Endometrial microvascular endothelial cells (primary cell): Measurements from ENCODE around the gene LENG9. TPM values are rescaled to one million over a fixed set of nuclear protein-coding genes. Genes with fewer than 3 reads are reported as not detected.
"Not testable (repeated sequence)": the region's sequence is repeated elsewhere in the genome, so short reads cannot be mapped to it uniquely, and the experiment has no call there.

Experiments
- in situ Hi-C: cut with HindIII; loops from 2 replicates; pipeline ENCODE4 v1.10.0; 2017; ENCODE audit warnings: low sequenced_read_pairs, low pct_unique_long_range_greater_than_20kb; ENCODE audit errors: inconsistent ontology term
- total RNA-seq: library from RNA; depleted of rRNA; stranded (reverse); fragments of >200 nt; gene quantifications from one replicate; pipeline ENCODE4 v1.2.3, GENCODE V29; 2015; ENCODE audit errors: inconsistent ontology term

Gene LENG9
- total RNA-seq, 1 donor from 2014 or later = 4.4 TPM

GRCh38 chr19:54481326-54481930, 17.9 kb upstream of the LENG9 start:
- in situ Hi-C loops = no loop called here

- in situ Hi-C loops = no loop called here
These were observed 16.5 kb upstream of the LENG9 start for GRCh38 chr19:54480051-54480450.

GRCh38 chr19:54478677-54479266, 15.2 kb upstream of the LENG9 start:
- in situ Hi-C loops = no loop called here

- in situ Hi-C loops = no loop called here
These were observed 14.1 kb upstream of the LENG9 start for GRCh38 chr19:54477650-54478049.

DNA sequence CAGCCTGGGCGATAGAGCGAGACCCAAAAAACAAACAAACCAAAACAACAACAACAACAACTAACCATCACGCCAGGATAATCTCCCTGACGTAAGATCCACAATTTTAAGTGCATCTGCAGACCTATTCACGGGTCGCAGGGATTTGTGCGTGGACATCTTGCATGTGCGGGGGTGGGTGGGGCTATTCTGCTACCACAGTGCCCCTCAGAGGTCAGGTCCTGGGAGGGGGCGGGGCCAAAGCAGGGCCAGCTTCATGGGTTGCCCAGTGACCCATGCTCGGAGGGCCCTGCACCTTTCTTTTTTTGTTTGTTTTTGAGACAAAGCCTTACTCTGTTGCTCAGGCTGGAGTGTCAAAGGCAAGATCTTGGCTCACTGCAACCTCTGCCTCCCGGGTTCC, 12.1 kb upstream of the LENG9 start:
- in situ Hi-C loops = no loop called here

DNA sequence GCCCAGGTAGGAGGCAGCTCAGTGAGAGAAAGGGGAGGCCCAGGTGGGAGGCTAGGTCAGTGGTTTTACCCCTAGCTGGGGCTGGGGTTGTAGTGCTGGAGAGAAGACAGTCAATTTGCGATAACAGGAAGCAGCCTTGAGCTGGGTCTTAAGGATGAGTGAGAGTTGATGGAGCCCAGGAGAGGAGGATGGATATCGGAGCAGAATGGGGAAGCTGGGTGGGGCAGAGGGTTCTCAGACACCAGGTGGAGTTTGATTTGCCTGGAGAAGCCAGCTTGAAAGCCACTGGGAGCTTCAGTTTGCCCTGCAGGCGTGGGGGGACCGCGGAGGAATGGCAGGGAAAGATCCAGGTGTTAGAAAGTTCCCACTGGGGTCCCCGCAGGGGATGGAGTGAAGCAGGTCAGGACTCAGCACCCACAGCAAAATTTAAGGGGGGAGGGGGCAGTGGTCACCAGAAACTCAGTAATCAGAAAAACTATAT, 10.4 kb upstream of the LENG9 start:
- in situ Hi-C loops = no loop called here

DNA sequence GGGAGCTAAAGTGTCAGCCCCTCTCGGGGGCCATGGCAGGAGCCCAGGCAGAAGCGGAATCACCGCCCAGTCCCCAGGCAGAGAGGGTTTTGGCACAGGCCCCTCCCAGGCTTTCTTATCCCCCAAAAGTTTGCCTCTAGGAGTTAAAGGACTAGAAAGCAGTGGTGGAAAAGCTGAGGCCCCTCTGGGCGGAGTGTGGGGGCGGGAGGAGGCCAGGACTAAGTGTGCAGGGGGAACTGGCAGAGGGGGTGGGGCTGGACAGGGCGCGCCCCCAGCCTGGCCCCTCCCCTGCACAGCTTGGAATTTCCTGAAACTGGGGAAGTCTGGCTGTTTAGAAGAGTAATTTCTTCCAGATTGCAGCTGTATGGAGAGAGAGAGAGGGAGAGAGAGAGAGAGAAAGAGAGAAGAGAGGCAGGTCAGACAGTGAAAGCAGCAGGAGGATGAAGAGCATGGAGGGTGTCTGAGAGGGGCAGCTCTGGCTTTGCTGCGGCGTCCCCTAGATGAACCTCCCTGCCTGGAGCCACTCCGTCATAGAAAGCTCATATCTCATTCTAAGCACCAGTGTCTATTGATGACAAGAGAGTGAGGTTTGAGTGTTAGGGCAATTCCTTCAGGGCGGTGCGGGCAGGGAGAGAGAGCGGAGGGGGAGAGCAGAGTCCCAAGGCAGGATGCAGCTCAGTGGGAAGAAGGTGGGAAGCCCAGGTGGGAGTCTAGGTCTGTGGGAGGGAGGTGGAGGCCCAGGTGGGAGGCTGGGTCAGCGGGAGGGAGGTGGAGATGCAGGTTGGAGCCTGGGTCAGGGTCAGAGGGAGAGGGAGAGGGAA, 9.7 kb upstream of the LENG9 start, which contains the start of gene CDC42EP5:
Gene CDC42EP5, minus strand, starts transcription at position 226 of the 821 bp plus-strand sequence. CDS start 7,749 bp downstream, outside the sequence.
- in situ Hi-C loops = no loop called here

DNA sequence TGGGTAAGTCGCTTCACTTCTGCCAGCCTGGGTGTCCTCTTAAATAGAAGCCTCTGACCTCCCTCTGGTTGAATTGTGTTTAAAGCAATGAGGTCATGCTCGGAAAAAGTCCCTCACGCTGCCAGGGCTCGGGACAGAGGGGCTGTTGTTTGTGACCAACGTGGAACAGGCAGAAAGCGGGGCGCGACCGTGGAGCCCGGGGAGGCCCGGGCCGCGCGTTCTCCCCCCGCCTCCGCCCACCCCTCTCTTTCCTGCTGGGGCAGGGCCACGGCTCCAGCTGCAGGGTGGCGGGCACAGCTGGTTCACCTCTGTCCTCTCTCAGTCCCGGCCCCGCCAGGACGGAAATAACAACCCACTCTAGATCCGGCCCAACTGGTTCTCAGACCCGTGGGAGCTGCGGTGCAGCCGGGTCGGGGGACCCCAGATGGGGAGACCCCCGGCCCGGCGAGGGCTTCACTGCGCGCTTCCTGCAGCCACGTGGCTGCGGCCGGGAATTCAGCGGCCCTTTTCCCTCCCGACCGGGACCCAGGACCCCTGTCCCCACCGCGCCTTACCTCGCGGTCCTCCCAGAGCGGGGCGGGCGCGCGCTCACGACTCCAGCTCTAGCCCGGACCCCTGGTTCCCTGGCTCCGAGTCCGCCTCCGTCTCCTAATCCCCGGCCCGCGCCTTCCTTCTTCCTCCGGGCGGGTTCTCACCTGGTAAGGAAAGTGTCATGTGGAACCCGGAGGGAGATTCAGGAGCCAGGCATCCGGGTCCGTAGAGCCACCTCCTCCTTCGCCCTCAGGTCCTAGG, 7.6 kb upstream of the LENG9 start:
- in situ Hi-C loops = no loop called here

DNA sequence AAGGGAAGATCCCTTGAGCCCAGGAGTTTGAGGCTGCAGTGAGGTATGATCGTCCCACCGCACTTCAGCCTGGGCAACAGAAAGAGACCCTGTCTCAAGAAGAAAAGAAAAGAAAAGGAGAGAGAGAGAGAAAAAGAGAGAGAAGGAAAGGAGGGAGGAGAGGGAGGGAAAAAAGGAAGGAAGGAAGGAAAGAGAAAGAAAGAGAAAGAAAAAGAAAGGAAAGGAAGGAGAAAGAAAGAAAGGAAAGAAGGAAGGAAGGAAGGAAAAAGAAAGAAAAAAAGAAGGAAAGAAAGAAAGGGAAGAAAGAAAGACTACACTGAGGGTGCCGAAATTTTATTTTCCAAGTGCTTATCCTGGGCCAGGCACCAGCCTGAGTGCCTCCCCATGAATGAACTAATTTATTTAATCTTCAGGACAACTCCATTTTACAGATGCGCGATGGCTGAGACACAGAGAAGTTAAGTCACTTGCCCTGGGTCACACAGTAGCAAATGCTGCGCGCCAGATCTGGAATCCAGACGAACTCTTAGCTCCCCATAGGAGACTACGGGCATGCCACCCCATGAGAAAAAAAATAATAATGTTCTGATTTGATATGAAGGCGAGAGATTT, 6.8 kb upstream of the LENG9 start:
- in situ Hi-C loops = no loop called here

- in situ Hi-C loops = no loop called here
These were observed 5.9 kb upstream of the LENG9 start for GRCh38 chr19:54469496-54469934.

GRCh38 chr19:54466110-54466480, 2.5 kb upstream of the LENG9 start:
- in situ Hi-C loops = not testable (repeated sequence)

GRCh38 chr19:54465426-54466109, 2.0 kb upstream of the LENG9 start:
- in situ Hi-C loops = no loop called here

GRCh38 chr19:54464630-54465425, 1.2 kb upstream of the LENG9 start:
- in situ Hi-C loops = no loop called here

DNA sequence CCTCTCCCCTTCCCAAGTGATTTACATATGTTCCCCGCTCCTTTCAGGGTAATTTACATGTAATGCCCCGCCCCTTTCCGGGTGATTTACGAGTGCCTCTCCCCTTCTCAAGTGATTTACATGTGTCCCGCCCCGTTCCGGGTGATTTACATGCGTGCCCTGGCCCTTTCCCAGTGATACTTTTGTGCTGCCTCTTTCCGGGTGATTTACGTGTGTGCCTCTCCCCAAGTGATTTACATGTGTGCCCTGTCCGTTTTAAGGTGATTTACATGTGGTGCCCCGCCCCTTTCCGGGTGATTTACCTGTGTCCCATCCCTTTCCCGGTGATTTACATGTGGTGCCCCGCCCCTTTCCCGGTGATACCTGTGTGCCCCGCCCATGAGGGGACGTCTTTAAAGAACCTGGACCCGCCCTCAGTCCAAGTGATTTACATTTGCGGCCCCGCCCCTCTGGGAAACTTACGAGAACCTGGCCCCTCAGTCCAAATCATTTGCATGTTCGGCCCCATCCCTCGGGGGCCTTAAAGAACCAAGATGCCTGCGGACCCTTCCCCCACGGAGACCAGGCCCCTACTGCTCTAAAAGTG, 559 bp upstream of the LENG9 start:
- in situ Hi-C loops = no loop called here

GRCh38 chr19:54462655-54463530, 685 bp downstream of the LENG9 start:
- in situ Hi-C loops = no loop called here

- in situ Hi-C loops = no loop called here
These were observed 1.4 kb downstream of the LENG9 start for GRCh38 chr19:54462047-54462654.
